Tibial nerve (tissue), 3 donors: ENCODE data around the gene CACNA1S.

Source experiments
- POLR2A ChIP-seq, 2 donors: fragments of 450-650 bp; IDR thresholded peaks; one replicate each; pipeline ENCODE4 v1.6.1; 2017; ENCODE audit warnings: antibody characterized with exemption in 2 of 2, mild to moderate bottlenecking in 2 of 2, moderate library complexity in 2 of 2
- TF ChIP-seq, protein P1 (sequence below), 5 experiments: fragments of 200-600 bp in 3 of 5; fragments of 450-650 bp in 2 of 5; sonication (generic) in 3 of 5; IDR thresholded peaks; one replicate each; pipeline ENCODE4 v1.5.1; 2016 to 2019; ENCODE audit warnings: antibody characterized with exemption in 5 of 5, mild to moderate bottlenecking in 3 of 5, moderate library complexity in 2 of 5

DNA sequence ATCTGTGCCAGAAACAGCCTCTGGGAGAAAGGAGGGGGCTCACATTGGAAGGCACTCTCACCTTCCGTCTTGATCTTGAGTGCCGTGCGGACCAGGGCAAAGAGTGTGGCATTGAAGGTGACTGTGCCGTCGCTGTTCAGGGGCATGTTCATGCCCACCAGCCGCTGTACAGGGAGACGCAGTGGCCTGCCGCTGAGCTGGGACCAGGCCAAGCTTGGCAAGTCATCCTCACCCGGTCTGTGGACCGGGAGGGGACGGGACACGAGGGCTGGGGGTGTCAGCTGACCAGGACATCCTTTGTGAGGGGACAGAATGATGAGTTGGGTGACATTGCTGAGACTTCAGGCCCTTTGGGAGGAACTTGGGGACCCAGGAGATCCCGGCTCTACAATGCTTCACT, 63.7 kb downstream of the CACNA1S start:
- TF ChIP-seq, protein P1, sequence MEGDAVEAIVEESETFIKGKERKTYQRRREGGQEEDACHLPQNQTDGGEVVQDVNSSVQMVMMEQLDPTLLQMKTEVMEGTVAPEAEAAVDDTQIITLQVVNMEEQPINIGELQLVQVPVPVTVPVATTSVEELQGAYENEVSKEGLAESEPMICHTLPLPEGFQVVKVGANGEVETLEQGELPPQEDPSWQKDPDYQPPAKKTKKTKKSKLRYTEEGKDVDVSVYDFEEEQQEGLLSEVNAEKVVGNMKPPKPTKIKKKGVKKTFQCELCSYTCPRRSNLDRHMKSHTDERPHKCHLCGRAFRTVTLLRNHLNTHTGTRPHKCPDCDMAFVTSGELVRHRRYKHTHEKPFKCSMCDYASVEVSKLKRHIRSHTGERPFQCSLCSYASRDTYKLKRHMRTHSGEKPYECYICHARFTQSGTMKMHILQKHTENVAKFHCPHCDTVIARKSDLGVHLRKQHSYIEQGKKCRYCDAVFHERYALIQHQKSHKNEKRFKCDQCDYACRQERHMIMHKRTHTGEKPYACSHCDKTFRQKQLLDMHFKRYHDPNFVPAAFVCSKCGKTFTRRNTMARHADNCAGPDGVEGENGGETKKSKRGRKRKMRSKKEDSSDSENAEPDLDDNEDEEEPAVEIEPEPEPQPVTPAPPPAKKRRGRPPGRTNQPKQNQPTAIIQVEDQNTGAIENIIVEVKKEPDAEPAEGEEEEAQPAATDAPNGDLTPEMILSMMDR (IDR thresholded peaks at IDR 0.05): no peak
- TF ChIP-seq POLR2A (IDR thresholded peaks at IDR 0.05): no peak
